Thoracic aorta (tissue), 2 donors: ENCODE data around the gene MEIS2. TPM values are rescaled to one million over a fixed set of nuclear protein-coding genes. Genes with fewer than 3 reads are reported as not detected.

Experiments
- ATAC-seq: fragments of 150-250 bp; one replicate; pipeline ENCODE4 v1.8.0; 2017; ENCODE audit warnings: low read depth; ENCODE audit not compliant: insufficient number of reproducible peaks, low FRiP score
- DNase-seq: peaks from one replicate; pipeline ENCODE4 v3.0.0-alpha.2; 2020; ENCODE audit warnings: low spot score
- H3K27ac ChIP-seq, 2 donors: fragments of 200-600 bp; sonication (generic); 1 replicate in 1 of 2; 2 replicates in 1 of 2; pipeline ENCODE4 v1.5.1; 2016; ENCODE audit warnings: mild to moderate bottlenecking in 2 of 2, moderate library complexity in 2 of 2
- H3K27me3 ChIP-seq: fragments of 200-600 bp; sonication (generic); replicated peaks from 2 replicates; pipeline ENCODE4 v1.6.0; 2016; ENCODE audit warnings: mild to moderate bottlenecking; ENCODE audit not compliant: insufficient read depth
- H3K36me3 ChIP-seq: fragments of 200-600 bp; sonication (generic); one replicate; pipeline ENCODE4 v1.5.1; 2016
- H3K4me1 ChIP-seq, 2 donors: fragments of 200-600 bp; sonication (generic); 1 replicate in 1 of 2; 2 replicates in 1 of 2; pipeline versions ENCODE4 v1.5.1 to v1.6.0; 2016; ENCODE audit warnings: low read depth in 2 of 2, mild to moderate bottlenecking in 1 of 2; ENCODE audit not compliant: control insufficient read depth in 1 of 2
- H3K4me3 ChIP-seq: fragments of 200-600 bp; sonication (generic); 2 replicates; pipeline ENCODE4 v1.5.1; 2016; ENCODE audit warnings: mild to moderate bottlenecking
- H3K9me3 ChIP-seq: fragments of 200-600 bp; sonication (generic); 2 replicates; pipeline ENCODE4 v1.5.1; 2016
- CTCF ChIP-seq: fragments of 200-600 bp; sonication (generic); IDR thresholded peaks from one replicate; pipeline ENCODE4 v1.5.1; 2019; ENCODE audit warnings: antibody characterized with exemption
- total RNA-seq, 2 donors: library from RNA; depleted of rRNA; stranded (reverse); fragments of >200 nt; gene quantifications; one replicate each; pipeline versions ENCODE4 v1.1.0 to v1.2.3, GENCODE V29; 2016

MEIS2 gene
- total RNA-seq, 2 donors from 2014 or later = 46.4 to 57.2 TPM

DNA sequence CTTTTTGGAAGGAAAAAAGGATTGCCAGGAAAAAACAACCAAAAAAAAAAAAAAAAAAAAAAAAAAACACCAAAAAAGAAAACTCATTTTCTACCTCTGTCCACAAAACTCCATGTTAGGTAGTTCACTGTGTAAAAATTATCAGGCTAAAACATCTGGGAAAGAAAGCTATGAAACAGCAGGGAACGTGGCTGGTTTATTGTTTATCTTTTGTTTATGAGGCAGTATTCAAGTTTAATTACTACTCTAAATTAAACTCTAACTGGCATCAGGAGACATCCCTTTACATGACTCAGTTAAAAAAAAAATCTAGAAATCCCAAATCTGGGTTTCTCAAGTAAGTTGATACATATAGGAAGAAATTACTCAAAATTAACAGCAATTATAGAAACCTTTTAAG lies 21.8 kb downstream of the MEIS2 start:
- H3K27me3 ChIP-seq = no peaks in the 10 kb centered on the region
- H3K9me3 ChIP-seq = no peaks in the 10 kb centered on the region
- DNase-seq (no peak), ATAC-seq (no peak)
- no peak overlapping the region for H3K27ac ChIP-seq
- no peak for TF ChIP-seq CTCF
- H3K4me3 ChIP-seq = no peak overlapping the region
- H3K36me3 ChIP-seq = peaks cover 6% of the 10 kb centered on the region
- peaks cover 4 to 24% of the 10 kb centered on the region in 2 donors for H3K4me1 ChIP-seq

- H3K4me3 ChIP-seq = no peak overlapping the region
- ATAC-seq = no peak
- peaks cover 0 to 24% of the 10 kb centered on the region in 2 donors for H3K4me1 ChIP-seq
- TF ChIP-seq CTCF = no peak
- no peak overlapping the region for H3K27ac ChIP-seq
- no peaks in the 10 kb centered on the region for H3K9me3 ChIP-seq
- no peak for DNase-seq
- H3K27me3 ChIP-seq = no peaks in the 10 kb centered on the region
- no peaks in the 10 kb centered on the region for H3K36me3 ChIP-seq
Measured at GRCh38 chr15:37077623-37078351, 22.6 kb downstream of the MEIS2 start.

DNA sequence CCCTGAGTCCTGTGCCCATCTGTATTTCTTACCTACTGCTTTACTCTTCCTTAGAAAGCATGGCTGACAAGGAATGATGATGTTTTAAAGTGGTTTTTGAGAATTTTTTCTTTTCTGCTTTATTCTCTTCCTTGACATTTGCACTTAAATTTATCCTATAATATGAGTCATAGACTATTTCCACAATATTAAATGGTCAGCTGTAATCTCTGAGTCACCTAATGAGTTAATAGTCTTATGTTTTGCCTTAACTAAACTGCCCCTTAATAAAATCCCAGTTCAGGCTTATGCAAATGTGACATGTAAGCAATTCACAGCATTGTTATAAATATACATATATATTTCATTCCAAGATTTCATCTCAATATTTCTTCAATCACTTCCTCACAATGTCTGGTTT lies 23.8 kb downstream of the MEIS2 start:
- no peak overlapping the region for H3K4me3 ChIP-seq
- H3K9me3 ChIP-seq = no peaks in the 10 kb centered on the region
- no peak for TF ChIP-seq CTCF
- DNase-seq = no peak
- H3K4me1 ChIP-seq = peaks cover 0 to 24% of the 10 kb centered on the region in 2 donors
- H3K27me3 ChIP-seq = no peaks in the 10 kb centered on the region
- H3K27ac ChIP-seq = no peak overlapping the region
- ATAC-seq = no peak
- H3K36me3 ChIP-seq = no peaks in the 10 kb centered on the region

DNA sequence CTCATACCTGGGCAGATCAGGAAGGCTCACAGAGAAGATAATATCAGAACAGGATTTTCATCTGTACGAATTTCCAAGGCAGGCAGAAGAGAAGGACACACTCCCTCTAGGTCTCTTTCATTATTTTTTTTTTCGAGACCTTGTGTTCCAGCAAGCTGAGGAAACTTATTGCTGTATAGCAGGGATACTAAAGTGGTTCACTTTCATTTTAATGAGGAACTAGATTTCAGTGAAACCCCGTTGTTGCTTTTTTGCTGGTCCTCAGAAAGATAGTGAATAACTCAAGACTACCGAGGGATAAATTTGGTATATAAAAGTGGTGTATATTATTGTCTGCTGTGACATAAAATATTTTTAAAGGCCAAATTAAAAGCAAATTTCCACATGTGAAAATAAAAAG lies 24.6 kb downstream of the MEIS2 start:
- Histone ChIP-seq H3K4me1 (peaks cover 0 to 20% of the 10 kb centered on the region in 2 donors), H3K27ac (no peak overlapping the region), H3K27me3 (no peaks in the 10 kb centered on the region), H3K4me3 (no peak overlapping the region), H3K36me3 (no peaks in the 10 kb centered on the region), H3K9me3 (no peaks in the 10 kb centered on the region)
- DNase-seq = no peak
- ATAC-seq = no peak
- no peak for TF ChIP-seq CTCF

GRCh38 chr15:37072181-37072580 lies 28.2 kb downstream of the MEIS2 start:
- DNase-seq (no peak), ATAC-seq (no peak)
- no peak for TF ChIP-seq CTCF
- Histone ChIP-seq H3K9me3 (no peaks in the 10 kb centered on the region), H3K4me3 (no peak overlapping the region), H3K4me1 (no peaks in the 10 kb centered on the region), H3K36me3 (no peaks in the 10 kb centered on the region), H3K27me3 (no peaks in the 10 kb centered on the region), H3K27ac (no peak overlapping the region)
